ENCODE measurements around the gene ENKD1. TPM values are rescaled to one million over a fixed set of nuclear protein-coding genes. Genes with fewer than 3 reads are reported as not detected.

ENKD1 gene
- total RNA-seq, 1 donor from 2014 or later = 19.4 TPM

- no peak overlapping the region for H3K4me3 ChIP-seq
- ATAC-seq (peak; percentile 19 to 21), DNase-seq (no peak)
- no peak for TF ChIP-seq CTCF (IDR thresholded peaks at IDR 0.05)
- intact Hi-C loops (cut with DNase I) = no loop called here
- H3K27me3 ChIP-seq (ENCODE audit: low read depth) = no peaks in the 10 kb centered on the region
- H3K36me3 ChIP-seq = peaks cover 37% of the 10 kb centered on the region
- H3K9me3 ChIP-seq = no peaks in the 10 kb centered on the region
- peaks cover 25% of the 10 kb centered on the region for H3K4me1 ChIP-seq
- H3K27ac ChIP-seq = peak overlapping the region; percentile 67
Observed at GRCh38 chr16:67685388-67686112, 19.0 kb upstream of the ENKD1 start.

DNA sequence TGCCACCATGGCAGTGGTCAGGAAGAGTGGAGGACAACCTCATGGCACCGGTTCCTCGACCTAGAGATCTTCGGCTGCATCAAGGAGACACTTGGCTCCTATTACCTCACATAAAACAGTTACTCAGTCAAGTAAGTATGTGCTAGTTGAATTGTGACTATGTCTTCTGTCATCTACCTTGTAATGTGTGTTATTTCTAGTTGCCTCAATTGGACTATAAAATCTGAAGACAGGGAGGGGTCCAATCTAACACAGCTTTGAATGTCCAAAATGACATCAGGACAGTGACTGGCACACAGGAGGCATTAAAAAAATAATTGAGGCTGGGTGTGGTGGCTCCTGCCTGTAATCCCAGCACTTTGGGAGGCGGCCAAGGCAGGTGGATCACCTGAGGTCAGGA is 17.2 kb upstream of the ENKD1 start:
- intact Hi-C loops (cut with DNase I) = no loop called here
- peak overlapping the region; percentile 67 for H3K27ac ChIP-seq
- ATAC-seq = no peak

DNA sequence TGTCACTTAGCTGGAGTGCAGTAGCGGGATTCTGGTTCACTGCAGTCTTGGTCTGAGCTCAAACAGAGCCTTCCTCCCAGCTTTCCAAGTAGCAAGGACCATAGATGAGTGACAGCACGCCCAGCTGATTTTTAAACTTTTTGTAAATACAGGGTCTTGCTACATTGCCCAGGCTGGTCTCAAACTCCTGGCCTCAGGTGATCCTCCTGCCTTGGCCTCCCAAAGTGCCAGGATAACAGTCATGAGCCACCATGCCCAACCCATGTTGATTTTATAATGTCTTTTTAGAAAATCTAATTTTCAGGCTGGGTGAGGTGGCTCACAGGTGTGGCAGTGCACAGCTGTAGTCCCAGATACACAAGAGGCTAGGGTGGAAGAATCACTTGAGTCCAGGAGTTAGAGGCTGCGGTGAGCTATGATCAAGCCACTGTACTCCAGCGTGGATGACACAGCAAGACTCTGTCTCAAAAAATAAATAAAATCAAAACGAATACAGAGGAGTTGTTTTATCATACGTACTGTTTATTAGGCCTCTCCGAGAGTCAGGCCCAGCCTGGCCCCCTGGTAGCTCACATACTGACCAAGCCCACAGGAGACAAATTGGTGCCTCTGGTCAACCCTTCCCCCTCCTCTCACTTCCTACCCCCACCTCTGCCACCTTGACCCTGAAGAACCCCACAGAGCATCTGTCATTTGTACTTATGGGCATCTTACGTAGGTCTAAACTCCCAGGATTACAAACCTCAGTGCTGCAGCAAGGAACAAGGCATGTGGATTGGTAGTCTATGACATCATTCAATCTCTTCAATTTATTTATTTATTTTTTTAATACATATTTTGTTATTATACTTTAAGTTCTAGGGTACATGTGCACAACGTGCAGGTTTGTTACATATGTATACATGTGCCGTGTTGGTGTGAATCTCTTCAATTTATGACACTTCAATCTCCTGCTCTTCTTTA is 13.7 kb upstream of the ENKD1 start:
- Histone ChIP-seq H3K4me1 (peaks cover 36% of the 10 kb centered on the region), H3K27ac (no peak overlapping the region), H3K27me3 (ENCODE audit: low read depth) (no peaks in the 10 kb centered on the region), H3K36me3 (peaks cover 40% of the 10 kb centered on the region), H3K9me3 (no peaks in the 10 kb centered on the region), H3K4me3 (no peak overlapping the region)
- no peak for DNase-seq
- intact Hi-C loops (cut with DNase I) = no loop called here
- no peak for TF ChIP-seq CTCF (IDR thresholded peaks at IDR 0.05)
- ATAC-seq = no peak

More for the DNA sequence above, 17.2 kb upstream of the ENKD1 start:
- no peaks in the 10 kb centered on the region for H3K9me3 ChIP-seq
- peaks cover 25% of the 10 kb centered on the region for H3K4me1 ChIP-seq
- no peak overlapping the region for H3K4me3 ChIP-seq
- H3K36me3 ChIP-seq = peaks cover 44% of the 10 kb centered on the region
- TF ChIP-seq CTCF (IDR thresholded peaks at IDR 0.05) = no peak
- H3K27me3 ChIP-seq (ENCODE audit: low read depth) = no peaks in the 10 kb centered on the region
- DNase-seq = no peak

GRCh38 chr16:67678354-67679023 is 11.9 kb upstream of the ENKD1 start:
- intact Hi-C loops (cut with DNase I) = no loop called here
- no peak for DNase-seq

More at GRCh38 chr16:67678354-67679023, 11.9 kb upstream of the ENKD1 start:
- no peak overlapping the region for H3K4me3 ChIP-seq
- H3K36me3 ChIP-seq = peaks cover 23% of the 10 kb centered on the region
- no peaks in the 10 kb centered on the region for H3K9me3 ChIP-seq
- no peaks in the 10 kb centered on the region for H3K27me3 ChIP-seq (ENCODE audit: low read depth)
- no peak for TF ChIP-seq CTCF (IDR thresholded peaks at IDR 0.05)
- peaks cover 39% of the 10 kb centered on the region for H3K4me1 ChIP-seq
- peak overlapping the region; percentile 5 for H3K27ac ChIP-seq
- no peak for ATAC-seq
